Activated B cell treated with CpG ODN at 0.5 μM for 24 hours (primary cell): ENCODE measurements around the gene NCAPD3. TPM values are rescaled to one million over a fixed set of nuclear protein-coding genes. Genes with fewer than 3 reads are reported as not detected.

ENCODE experiments used
- ATAC-seq: fragments of 200-7000 bp; cut with Tn5 transposase; one replicate; pipeline ENCODE4 v1.10.0; 2021; ENCODE audit warnings: low read depth, mild to moderate bottlenecking, moderate library complexity
- CTCF ChIA-PET: fragments of 350-600 bp; sonication (Branson Sonifier 250); formaldehyde crosslinking; loops from one replicate; lab custom pipeline; 2021; ENCODE audit warnings: antibody characterized with exemption; lab: Charles Lee
- POLR2A ChIA-PET: fragments of 350-600 bp; sonication (Branson Sonifier 250); formaldehyde crosslinking; loops from one replicate; lab custom pipeline; 2021; ENCODE audit warnings: antibody characterized with exemption; lab: Charles Lee
- DNase-seq: peaks from one replicate; pipeline ENCODE4 v3.0.0; 2022
- H3K27ac Mint-ChIP-seq: one replicate; pipeline ENCODE4 v1.8.0; 2020; ENCODE audit warnings: mixed read lengths
- H3K27me3 Mint-ChIP-seq: one replicate; pipeline ENCODE4 v1.8.0; 2021; ENCODE audit warnings: mixed read lengths
- H3K36me3 Mint-ChIP-seq: one replicate; pipeline ENCODE4 v1.8.0; 2021; ENCODE audit warnings: low read depth, mixed read lengths
- H3K4me1 Mint-ChIP-seq: one replicate; pipeline ENCODE4 v1.8.0; 2021; ENCODE audit warnings: mixed read lengths
- H3K4me3 Mint-ChIP-seq: one replicate; pipeline ENCODE4 v1.8.0; 2020; ENCODE audit warnings: mild to moderate bottlenecking, mixed read lengths
- H3K9me3 Mint-ChIP-seq: one replicate; pipeline ENCODE4 v1.8.0; 2020; ENCODE audit warnings: mixed read lengths
- intact Hi-C: fragments of 100-400 bp; cut with micrococcal nuclease; formaldehyde crosslinking; loops from one replicate; pipeline ENCODE4 v1.15.1; 2024
- total RNA-seq: library from RNA; stranded (reverse); gene quantifications from 2 replicates; pipeline ENCODE4 v1.2.3, GENCODE V29; 2022
- TF ChIP-seq, protein P1 (sequence below): fragments of 200-600 bp; IDR thresholded peaks from one replicate; pipeline ENCODE4 v1.8.0; 2022; ENCODE audit warnings: antibody characterized with exemption, mild to moderate bottlenecking

NCAPD3 gene
- total RNA-seq, 1 donor from 2014 or later, result 22.2 TPM

DNA sequence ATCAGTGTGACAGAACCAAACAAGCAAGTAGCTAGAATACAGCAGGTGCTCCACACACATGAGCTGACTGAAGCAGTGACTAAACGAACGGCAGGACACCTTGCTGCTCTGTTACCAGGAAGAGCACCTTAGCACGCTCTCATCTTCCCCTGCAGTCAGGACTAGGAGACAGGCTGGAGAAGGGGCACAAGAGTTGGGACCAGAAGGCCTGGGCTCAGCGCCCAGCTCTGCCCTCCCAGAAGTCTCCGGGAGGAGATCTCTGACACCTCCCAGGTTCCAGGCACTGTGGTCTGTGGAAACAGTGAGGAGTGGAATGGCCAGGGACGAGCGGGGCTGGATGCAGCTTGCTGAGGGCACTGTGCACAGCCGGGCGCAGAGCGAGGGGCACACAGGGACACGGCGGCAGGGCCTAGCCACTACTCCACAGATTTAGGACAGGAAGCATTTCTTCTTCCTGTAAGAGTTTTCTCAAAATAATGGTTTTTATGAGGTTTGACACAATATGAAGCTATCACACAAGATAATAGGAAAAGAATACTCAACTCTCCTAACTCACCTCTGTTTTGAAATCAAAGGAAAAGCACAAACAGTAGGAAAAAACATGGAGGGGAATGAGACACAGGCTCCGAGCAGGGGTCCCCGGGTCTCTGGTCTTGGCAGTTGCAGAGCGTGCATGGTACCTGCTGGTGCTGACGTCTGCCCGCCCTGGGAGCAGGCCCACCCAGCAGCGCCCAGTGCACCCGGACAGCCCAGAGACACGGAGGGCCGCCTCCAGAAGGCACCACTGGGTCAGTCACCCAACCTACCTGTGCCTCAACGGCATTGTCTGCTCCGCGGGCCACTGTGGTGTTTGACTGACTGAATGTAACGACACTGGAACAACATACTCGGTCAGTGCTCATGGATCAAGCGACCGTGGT is 67.6 kb downstream of the NCAPD3 start:
- TF ChIP-seq, protein P1, sequence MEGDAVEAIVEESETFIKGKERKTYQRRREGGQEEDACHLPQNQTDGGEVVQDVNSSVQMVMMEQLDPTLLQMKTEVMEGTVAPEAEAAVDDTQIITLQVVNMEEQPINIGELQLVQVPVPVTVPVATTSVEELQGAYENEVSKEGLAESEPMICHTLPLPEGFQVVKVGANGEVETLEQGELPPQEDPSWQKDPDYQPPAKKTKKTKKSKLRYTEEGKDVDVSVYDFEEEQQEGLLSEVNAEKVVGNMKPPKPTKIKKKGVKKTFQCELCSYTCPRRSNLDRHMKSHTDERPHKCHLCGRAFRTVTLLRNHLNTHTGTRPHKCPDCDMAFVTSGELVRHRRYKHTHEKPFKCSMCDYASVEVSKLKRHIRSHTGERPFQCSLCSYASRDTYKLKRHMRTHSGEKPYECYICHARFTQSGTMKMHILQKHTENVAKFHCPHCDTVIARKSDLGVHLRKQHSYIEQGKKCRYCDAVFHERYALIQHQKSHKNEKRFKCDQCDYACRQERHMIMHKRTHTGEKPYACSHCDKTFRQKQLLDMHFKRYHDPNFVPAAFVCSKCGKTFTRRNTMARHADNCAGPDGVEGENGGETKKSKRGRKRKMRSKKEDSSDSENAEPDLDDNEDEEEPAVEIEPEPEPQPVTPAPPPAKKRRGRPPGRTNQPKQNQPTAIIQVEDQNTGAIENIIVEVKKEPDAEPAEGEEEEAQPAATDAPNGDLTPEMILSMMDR, result no peak
- CTCF ChIA-PET, result no interaction called here
- ATAC-seq (no peak), DNase-seq (no peak)
- intact Hi-C loops, result no loop called here
- peaks cover 88% of the 10 kb centered on the region for H3K36me3 Mint-ChIP-seq
- no peak overlapping the region for H3K4me3 Mint-ChIP-seq
- no peaks in the 10 kb centered on the region for H3K27me3 Mint-ChIP-seq
- no peak overlapping the region for H3K27ac Mint-ChIP-seq
- POLR2A ChIA-PET, result no interaction called here
- peaks cover 6% of the 10 kb centered on the region for H3K4me1 Mint-ChIP-seq
- H3K9me3 Mint-ChIP-seq, result no peaks in the 10 kb centered on the region

DNA sequence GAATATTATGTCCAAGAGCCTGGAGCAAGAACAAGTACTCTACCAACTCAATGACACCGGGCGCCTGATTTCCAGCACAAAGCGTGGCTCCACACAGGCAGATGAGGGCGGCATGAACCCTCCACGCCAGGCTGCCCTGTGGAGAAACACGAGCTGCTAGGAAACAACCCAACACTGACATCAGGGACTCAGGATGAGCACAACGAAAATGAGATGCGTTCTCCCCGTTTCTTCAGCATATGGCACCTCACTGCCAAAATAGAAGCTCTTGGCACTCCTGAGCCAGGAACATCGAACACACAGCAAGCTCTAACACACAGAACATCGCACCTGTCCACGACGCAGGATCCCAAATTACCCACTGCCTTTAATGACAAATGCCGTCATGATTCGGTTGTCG is 68.3 kb downstream of the NCAPD3 start:
- ChIA-PET POLR2A (no interaction called here), CTCF (no interaction called here)
- TF ChIP-seq, protein P1, result no peak
- intact Hi-C loops, result no loop called here
- no peaks in the 10 kb centered on the region for H3K27me3 Mint-ChIP-seq
- H3K4me3 Mint-ChIP-seq, result no peak overlapping the region
- H3K4me1 Mint-ChIP-seq, result peaks cover 7% of the 10 kb centered on the region
- no peaks in the 10 kb centered on the region for H3K9me3 Mint-ChIP-seq
- H3K36me3 Mint-ChIP-seq, result peaks cover 88% of the 10 kb centered on the region
- no peak overlapping the region for H3K27ac Mint-ChIP-seq
- DNase-seq (no peak), ATAC-seq (no peak)

DNA sequence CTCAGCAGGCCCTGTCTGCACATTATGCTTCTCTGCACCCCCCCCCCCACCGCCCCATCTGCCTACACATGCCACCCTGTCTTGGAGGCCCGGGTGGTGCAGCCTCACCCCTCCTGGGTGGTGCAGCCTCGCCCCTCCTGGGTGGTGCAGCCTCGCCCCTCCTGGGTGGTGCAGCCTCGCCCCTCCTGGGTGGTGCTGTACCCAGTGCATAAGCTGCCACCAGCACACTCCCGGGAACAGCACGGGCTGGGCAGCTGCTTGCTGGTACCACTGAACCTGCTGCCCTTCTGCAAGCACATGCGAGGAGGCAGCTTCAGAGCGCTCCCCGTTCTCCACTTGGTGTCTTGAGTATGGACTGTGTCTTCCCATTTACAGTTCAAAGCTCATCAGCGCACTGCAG is 69.3 kb downstream of the NCAPD3 start:
- H3K27me3 Mint-ChIP-seq, result no peaks in the 10 kb centered on the region
- no peak overlapping the region for H3K4me3 Mint-ChIP-seq
- H3K27ac Mint-ChIP-seq, result no peak overlapping the region
- ChIA-PET POLR2A (interaction anchor here (0.6 kb wide), 1 partner anchor 430 kb away, joined by 3 read pairs; no protein-coding TSS in a partner anchor), CTCF (no interaction called here)
- H3K4me1 Mint-ChIP-seq, result peaks cover 7% of the 10 kb centered on the region
- ATAC-seq, result no peak
- no peak for DNase-seq
- peaks cover 82% of the 10 kb centered on the region for H3K36me3 Mint-ChIP-seq
- TF ChIP-seq, protein P1, result no peak
- H3K9me3 Mint-ChIP-seq, result no peaks in the 10 kb centered on the region
- intact Hi-C loops, result no loop called here

DNA sequence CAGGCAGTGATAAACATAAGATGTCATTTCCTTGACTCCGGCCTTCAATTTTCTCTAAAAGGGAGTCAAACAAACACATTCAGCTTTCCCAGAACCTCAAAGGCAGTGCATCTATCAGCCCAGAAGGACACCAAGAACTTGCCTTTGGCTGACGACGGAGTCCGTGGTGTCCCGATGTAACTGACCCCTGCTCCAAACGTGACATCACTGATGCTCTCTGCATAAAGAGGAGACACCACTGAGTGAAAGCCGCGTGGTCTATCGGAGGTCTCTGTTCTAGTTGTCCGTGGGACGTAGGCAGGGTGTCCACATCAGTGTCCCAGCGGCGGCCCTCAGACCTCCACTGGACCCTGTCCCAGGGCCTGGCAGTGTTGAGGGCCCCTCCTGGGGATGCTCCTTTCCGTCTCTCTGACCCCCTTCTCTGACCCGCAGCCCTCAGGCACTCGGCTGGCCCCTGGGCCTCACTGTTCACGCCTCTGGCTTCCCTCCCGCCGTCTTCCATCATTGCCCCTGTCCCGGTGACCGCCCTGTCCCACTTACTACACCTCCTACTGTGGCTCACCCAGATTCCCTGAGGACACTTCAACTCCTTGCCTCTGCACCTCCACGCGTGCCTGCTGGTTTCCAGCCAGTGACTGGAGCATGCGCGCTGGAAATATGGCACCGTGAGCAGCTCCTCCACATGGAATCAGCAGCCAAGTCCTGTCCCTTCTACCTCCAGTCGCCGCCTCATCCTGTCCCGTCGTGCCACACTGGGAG is 70.4 kb downstream of the NCAPD3 start:
- intact Hi-C loops, result no loop called here
- H3K27ac Mint-ChIP-seq, result no peak overlapping the region
- H3K4me1 Mint-ChIP-seq, result peaks cover 7% of the 10 kb centered on the region
- DNase-seq (no peak), ATAC-seq (no peak)
- POLR2A ChIA-PET, result no interaction called here
- TF ChIP-seq, protein P1, result no peak
- no peak overlapping the region for H3K4me3 Mint-ChIP-seq
- H3K36me3 Mint-ChIP-seq, result peaks cover 82% of the 10 kb centered on the region
- CTCF ChIA-PET, result no interaction called here
- no peaks in the 10 kb centered on the region for H3K9me3 Mint-ChIP-seq
- no peaks in the 10 kb centered on the region for H3K27me3 Mint-ChIP-seq

DNA sequence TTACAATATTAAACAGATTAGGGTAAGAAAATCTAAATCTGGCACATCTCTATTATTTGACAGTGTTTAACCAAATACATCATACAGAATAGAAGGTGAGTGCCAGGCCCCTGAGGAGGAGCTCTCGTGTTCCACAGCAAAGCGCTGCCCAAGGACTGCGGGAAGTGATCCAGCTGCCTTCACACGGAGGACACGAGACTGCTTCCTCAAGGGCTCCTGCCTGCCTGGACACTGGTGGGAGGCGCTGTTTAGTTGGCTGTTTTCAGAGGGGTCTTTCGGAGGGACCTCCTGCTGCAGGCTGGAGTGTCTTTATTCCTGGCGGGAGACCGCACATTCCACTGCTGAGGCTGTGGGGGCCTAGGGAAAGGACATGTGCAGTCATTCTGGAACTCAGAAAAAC is 71.1 kb downstream of the NCAPD3 start:
- POLR2A ChIA-PET, result no interaction called here

More for the DNA sequence above, 71.1 kb downstream of the NCAPD3 start:
- no peaks in the 10 kb centered on the region for H3K9me3 Mint-ChIP-seq
- CTCF ChIA-PET, result no interaction called here
- intact Hi-C loops, result no loop called here
- peaks cover 7% of the 10 kb centered on the region for H3K4me1 Mint-ChIP-seq
- ATAC-seq (no peak), DNase-seq (no peak)
- H3K27ac Mint-ChIP-seq, result no peak overlapping the region
- no peaks in the 10 kb centered on the region for H3K27me3 Mint-ChIP-seq
- peaks cover 81% of the 10 kb centered on the region for H3K36me3 Mint-ChIP-seq
- TF ChIP-seq, protein P1, result no peak
- H3K4me3 Mint-ChIP-seq, result no peak overlapping the region
